Glutamatergic neuron (in vitro differentiated cells): Measurements from ENCODE around the gene THSD4. TPM values are rescaled to one million over a fixed set of nuclear protein-coding genes. Genes with fewer than 3 reads are reported as not detected.

Experiments used
- DNase-seq: peaks from one replicate; pipeline ENCODE4 v3.0.0; 2022
- H3K27ac Mint-ChIP-seq: one replicate; pipeline ENCODE4 v1.8.0; 2020; ENCODE audit warnings: mild to moderate bottlenecking, mixed read lengths, inconsistent platforms; ENCODE audit not compliant: unreplicated experiment
- H3K27me3 Mint-ChIP-seq: one replicate; pipeline ENCODE4 v1.8.0; 2020; ENCODE audit warnings: mild to moderate bottlenecking, moderate library complexity, mixed read lengths, inconsistent platforms; ENCODE audit not compliant: unreplicated experiment
- H3K36me3 Mint-ChIP-seq: one replicate; pipeline ENCODE4 v1.8.0; 2020; ENCODE audit warnings: mild to moderate bottlenecking, mixed read lengths, inconsistent platforms; ENCODE audit not compliant: unreplicated experiment
- H3K4me1 Mint-ChIP-seq: one replicate; pipeline ENCODE4 v1.8.0; 2020; ENCODE audit warnings: mild to moderate bottlenecking, low read depth, mixed read lengths, inconsistent platforms; ENCODE audit not compliant: unreplicated experiment
- H3K4me3 Mint-ChIP-seq: one replicate; pipeline ENCODE4 v1.8.0; 2020; ENCODE audit warnings: mild to moderate bottlenecking, mixed read lengths, inconsistent platforms; ENCODE audit not compliant: unreplicated experiment
- H3K9me3 Mint-ChIP-seq: one replicate; pipeline ENCODE4 v1.8.0; 2020; ENCODE audit warnings: mild to moderate bottlenecking, moderate library complexity, mixed read lengths, inconsistent platforms; ENCODE audit not compliant: unreplicated experiment
- total RNA-seq: library from RNA; stranded (reverse); fragmentation: NEBNext Ultra II Directional; extraction: Animal tissue kit (Norgen Biotek cat#: 25700); gene quantifications from one replicate; pipeline ENCODE4 v1.2.1, GENCODE V29; 2021; ENCODE audit not compliant: unreplicated experiment
- TF ChIP-seq, protein P1 (sequence below): fragments of 200-600 bp; sonication (generic); IDR thresholded peaks from one replicate; pipeline ENCODE4 v1.5.0; 2021; ENCODE audit not compliant: partially characterized antibody, unreplicated experiment

The THSD4 gene
- total RNA-seq, 1 donor from 2014 or later = 12.3 TPM

DNA sequence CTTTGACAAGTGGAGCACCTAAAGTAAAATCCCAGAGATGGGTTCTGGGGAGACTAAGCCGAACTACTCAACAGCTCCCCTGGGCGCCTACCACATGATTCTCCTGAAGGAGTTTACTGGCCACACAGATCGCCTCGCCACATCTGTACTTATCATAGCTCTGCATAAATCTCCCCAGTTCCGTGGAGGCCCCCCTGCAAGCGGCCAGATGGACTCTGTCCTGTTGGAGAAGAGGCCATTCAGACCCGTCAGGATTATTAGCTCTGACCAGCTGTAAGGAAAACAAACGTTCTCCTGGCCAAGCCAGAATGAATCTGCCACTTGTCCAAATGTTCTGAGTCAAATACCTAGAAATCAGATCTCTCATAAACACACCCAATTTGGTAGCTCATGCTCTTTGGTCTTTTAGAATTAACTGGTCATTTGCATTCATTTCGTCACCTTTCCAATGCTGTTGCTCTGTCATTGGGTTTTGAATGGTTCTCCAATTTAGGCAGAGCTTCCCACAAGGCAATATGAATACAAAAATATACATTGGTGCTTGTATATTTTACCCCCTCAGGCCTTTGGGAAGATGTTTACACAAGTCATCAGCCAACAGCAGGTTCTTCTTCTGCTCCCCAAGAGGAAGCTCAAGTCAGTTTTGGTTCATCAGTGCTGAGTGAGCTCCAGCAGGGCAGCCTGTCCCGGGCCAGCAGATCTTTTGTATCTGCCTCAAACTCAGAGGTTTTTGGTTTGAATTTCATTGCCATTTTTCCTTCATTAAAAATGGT, 124.5 kb downstream of the THSD4 start:
- Mint-ChIP-seq H3K4me3 (no peak overlapping the region), H3K36me3 (peaks cover 4% of the 10 kb centered on the region), H3K27ac (no peak overlapping the region), H3K4me1 (no peaks in the 10 kb centered on the region), H3K27me3 (no peaks in the 10 kb centered on the region), H3K9me3 (peaks cover 3% of the 10 kb centered on the region)
- DNase-seq = no peak
- TF ChIP-seq, protein P1, sequence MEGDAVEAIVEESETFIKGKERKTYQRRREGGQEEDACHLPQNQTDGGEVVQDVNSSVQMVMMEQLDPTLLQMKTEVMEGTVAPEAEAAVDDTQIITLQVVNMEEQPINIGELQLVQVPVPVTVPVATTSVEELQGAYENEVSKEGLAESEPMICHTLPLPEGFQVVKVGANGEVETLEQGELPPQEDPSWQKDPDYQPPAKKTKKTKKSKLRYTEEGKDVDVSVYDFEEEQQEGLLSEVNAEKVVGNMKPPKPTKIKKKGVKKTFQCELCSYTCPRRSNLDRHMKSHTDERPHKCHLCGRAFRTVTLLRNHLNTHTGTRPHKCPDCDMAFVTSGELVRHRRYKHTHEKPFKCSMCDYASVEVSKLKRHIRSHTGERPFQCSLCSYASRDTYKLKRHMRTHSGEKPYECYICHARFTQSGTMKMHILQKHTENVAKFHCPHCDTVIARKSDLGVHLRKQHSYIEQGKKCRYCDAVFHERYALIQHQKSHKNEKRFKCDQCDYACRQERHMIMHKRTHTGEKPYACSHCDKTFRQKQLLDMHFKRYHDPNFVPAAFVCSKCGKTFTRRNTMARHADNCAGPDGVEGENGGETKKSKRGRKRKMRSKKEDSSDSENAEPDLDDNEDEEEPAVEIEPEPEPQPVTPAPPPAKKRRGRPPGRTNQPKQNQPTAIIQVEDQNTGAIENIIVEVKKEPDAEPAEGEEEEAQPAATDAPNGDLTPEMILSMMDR = no peak

DNA sequence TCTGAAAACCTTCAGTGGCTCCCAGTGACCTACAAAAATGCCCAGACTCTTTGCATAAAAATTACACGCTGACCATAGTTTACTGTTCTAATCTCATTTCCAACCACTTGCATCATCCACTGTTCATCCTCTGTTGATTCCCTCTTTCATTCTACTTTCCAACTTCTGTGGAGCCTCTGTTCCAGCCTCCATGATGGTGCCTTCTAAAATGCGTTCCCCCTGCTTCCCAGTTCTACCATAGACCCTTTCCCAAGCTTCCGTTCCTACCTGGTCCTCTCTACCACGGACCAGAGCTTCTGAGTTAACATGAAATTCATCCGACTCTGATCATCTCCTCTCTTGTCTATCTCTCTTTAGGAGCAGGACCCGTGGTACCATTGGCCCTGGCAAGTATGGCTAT, 127.0 kb downstream of the THSD4 start:
- TF ChIP-seq, protein P1 = no peak
- DNase-seq = no peak
- no peak overlapping the region for H3K4me3 Mint-ChIP-seq
- H3K9me3 Mint-ChIP-seq = peaks cover 5% of the 10 kb centered on the region
- no peaks in the 10 kb centered on the region for H3K4me1 Mint-ChIP-seq
- H3K27me3 Mint-ChIP-seq = no peaks in the 10 kb centered on the region
- H3K27ac Mint-ChIP-seq = no peak overlapping the region
- H3K36me3 Mint-ChIP-seq = peaks cover 4% of the 10 kb centered on the region

DNA sequence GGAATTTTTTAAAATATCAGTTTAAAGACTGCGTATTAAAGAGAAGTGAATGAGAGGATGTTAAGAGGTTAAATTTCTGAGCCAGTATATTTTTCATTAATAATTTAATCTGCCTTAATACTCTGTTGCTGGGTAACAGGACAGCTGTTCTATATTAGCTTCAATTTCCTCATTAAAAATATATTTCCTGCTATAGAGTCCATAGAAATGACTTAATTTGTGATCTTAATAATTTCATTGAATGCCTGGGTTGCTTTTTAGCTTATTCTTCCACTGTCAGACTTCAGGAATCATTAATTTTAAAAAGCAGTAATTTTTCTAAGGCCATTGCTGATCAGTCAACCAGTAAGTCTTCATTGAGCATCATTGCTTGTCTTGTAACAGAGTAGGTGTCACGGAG, 129.0 kb downstream of the THSD4 start:
- H3K27ac Mint-ChIP-seq = no peak overlapping the region
- H3K9me3 Mint-ChIP-seq = peaks cover 8% of the 10 kb centered on the region
- H3K36me3 Mint-ChIP-seq = peaks cover 4% of the 10 kb centered on the region
- no peaks in the 10 kb centered on the region for H3K4me1 Mint-ChIP-seq
- DNase-seq = no peak
- no peaks in the 10 kb centered on the region for H3K27me3 Mint-ChIP-seq
- TF ChIP-seq, protein P1 = no peak
- no peak overlapping the region for H3K4me3 Mint-ChIP-seq

DNA sequence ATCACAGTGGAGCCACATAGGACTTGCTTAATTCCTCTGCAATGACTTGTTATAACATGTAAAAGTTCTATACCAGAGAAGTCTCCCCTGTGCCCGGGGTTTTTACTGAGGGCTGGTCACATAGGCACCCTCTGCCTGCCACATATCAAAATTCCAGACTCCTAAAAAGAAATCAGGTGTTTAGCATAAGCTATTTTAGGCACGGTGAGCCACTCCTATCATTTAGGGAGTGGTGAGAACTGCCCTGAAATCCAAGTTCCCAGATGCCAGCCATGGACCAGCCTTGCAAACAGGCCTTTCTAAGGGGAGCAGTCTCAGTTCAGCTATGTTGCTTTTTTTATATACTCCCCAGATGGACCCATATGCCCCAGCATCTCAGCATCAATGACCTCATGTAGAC, 130.3 kb downstream of the THSD4 start:
- DNase-seq = no peak
- Mint-ChIP-seq H3K9me3 (peaks cover 8% of the 10 kb centered on the region), H3K4me1 (no peaks in the 10 kb centered on the region), H3K36me3 (no peaks in the 10 kb centered on the region), H3K27me3 (no peaks in the 10 kb centered on the region), H3K4me3 (no peak overlapping the region), H3K27ac (no peak overlapping the region)
- TF ChIP-seq, protein P1 = no peak

DNA sequence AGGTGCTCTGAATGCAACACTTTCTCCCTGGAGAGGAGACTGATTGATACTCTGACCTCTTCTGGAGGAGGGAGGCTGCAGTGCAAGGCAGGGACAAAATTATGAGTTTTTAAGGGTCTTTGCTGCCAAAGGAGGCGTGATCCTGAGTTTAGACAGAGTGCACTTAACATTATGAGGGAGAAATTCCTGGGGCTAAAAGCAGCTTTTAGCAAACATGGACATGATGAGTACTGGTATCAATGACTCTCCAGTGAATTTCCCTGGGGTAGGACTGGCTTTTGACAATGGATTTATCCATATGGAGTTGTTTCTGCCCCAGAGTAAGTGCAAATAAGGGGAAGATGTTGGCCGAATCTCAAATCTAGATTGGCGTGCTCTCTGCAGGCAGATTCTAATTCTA, 133.1 kb downstream of the THSD4 start:
- Mint-ChIP-seq H3K4me3 (peak overlapping the region; percentile 0), H3K9me3 (peaks cover 5% of the 10 kb centered on the region), H3K4me1 (peaks cover 10% of the 10 kb centered on the region), H3K27me3 (no peaks in the 10 kb centered on the region), H3K36me3 (no peaks in the 10 kb centered on the region), H3K27ac (peak overlapping the region; percentile 62)
- no peak for DNase-seq
- TF ChIP-seq, protein P1 = no peak
